HCT116 (cell line): ENCODE measurements around the gene ACTL10. TPM values are rescaled to one million over a fixed set of nuclear protein-coding genes. Genes with fewer than 3 reads are reported as not detected.
A peak's percentile ranks its signal among the peaks of the same experiment; 100 is the strongest.

Source experiments
- ATAC-seq: fragments of 200-7000 bp; cut with Tn5 transposase; 2 replicates; pipeline ENCODE4 v1.9.1; 2020; ENCODE audit warnings: mild to moderate bottlenecking, moderate library complexity
- BruUV-seq: library from RNA; stranded (reverse); fragments of 400-500 nt; replicated peaks from 2 replicates; lab custom pipeline; 2021; lab: Mats Ljungman, UMichigan
- CTCF ChIA-PET: fragments of 300-600 bp; sonication (Branson Sonifier 250); formaldehyde crosslinking; loops from one replicate; lab custom pipeline; 2021; ENCODE audit warnings: antibody characterized with exemption; lab: Charles Lee
- POLR2A ChIA-PET: fragments of 300-600, 350-600 bp; sonication (Branson Sonifier 250); formaldehyde crosslinking; loops from one replicate; lab custom pipeline; 2021; ENCODE audit warnings: antibody characterized with exemption; lab: Charles Lee
- RAD21 ChIA-PET, 2 experiments: fragments of 300-600 bp; sonication (Branson Sonifier 250); formaldehyde crosslinking; loops; one replicate each; lab custom pipeline; 2023; ENCODE audit warnings: low total read pairs in 2 of 2; ENCODE audit not compliant: uncharacterized antibody in 2 of 2, unreplicated experiment in 2 of 2, low non-redundant PET in 1 of 2; lab: Charles Lee
- DNase-seq: peaks from one replicate; pipeline ENCODE4 v3.0.0-alpha.2; 2010; ENCODE audit warnings: low read depth, low spot score
- H2AFZ ChIP-seq: fragments of 200-600 bp; shearing (Covaris generic), sonication (generic); 2 replicates; pipeline ENCODE4 v1.6.1; 2017; ENCODE audit warnings: low read depth, mixed run types, mixed read lengths, antibody characterized with exemption, low read length; ENCODE audit not compliant: poor library complexity, severe bottlenecking
- H3K27ac ChIP-seq: 2 replicates; pipeline ENCODE4 v1.5.1; 2012; ENCODE audit warnings: low read depth, low read length
- H3K27me3 ChIP-seq: fragments of 200-600 bp; sonication (generic); 2 replicates; pipeline ENCODE4 v1.6.1; 2016; ENCODE audit warnings: mixed run types, low read length, mixed read lengths; ENCODE audit not compliant: insufficient read depth
- H3K36me3 ChIP-seq, 2 experiments: fragments of 200-500 bp in 1 of 2; fragments of 200-600 bp in 1 of 2; sonication (Bioruptor generic) in 1 of 2; sonication (generic) in 1 of 2; 2 replicates each; pipeline versions ENCODE4 v1.5.1 to v1.6.1; 2014 to 2016; ENCODE audit warnings: low read length in 2 of 2, inconsistent platforms in 1 of 2, mixed read lengths in 1 of 2, mixed run types in 1 of 2; ENCODE audit not compliant: insufficient read depth in 2 of 2, control insufficient read depth in 1 of 2
- H3K4me1 ChIP-seq, 2 experiments: fragments of 200-600 bp in 1 of 2; sonication (generic) in 1 of 2; 2 replicates each; pipeline versions ENCODE4 v1.5.1 to v1.6.1; 2012 to 2017; ENCODE audit warnings: low read length in 2 of 2, inconsistent platforms in 1 of 2, mild to moderate bottlenecking in 1 of 2, mixed read lengths in 1 of 2, mixed run types in 1 of 2, moderate library complexity in 1 of 2; ENCODE audit not compliant: insufficient read depth in 2 of 2, control insufficient read depth in 1 of 2
- H3K4me2 ChIP-seq: fragments of 200-600 bp; sonication (generic); 2 replicates; pipeline ENCODE4 v1.6.1; 2017; ENCODE audit warnings: mixed run types, low read length, mixed read lengths
- H3K4me3 ChIP-seq, 2 experiments: fragments of 200-600 bp in 1 of 2; sonication (generic) in 1 of 2; replicated peaks in 1 of 2; 2 replicates each; pipeline ENCODE4 v1.5.1; 2011 to 2016; ENCODE audit warnings: low read length in 2 of 2, control low read depth in 1 of 2, low read depth in 1 of 2, mild to moderate bottlenecking in 1 of 2, mixed read lengths in 1 of 2, mixed run types in 1 of 2
- H3K79me2 ChIP-seq: fragments of 200-600 bp; sonication (generic); 2 replicates; pipeline ENCODE4 v1.6.1; 2017; ENCODE audit warnings: mild to moderate bottlenecking, mixed run types, low read length, moderate library complexity, mixed read lengths; ENCODE audit not compliant: insufficient read depth
- H3K9ac ChIP-seq: fragments of 200-600 bp; sonication (generic); 2 replicates; pipeline ENCODE4 v1.6.1; 2016; ENCODE audit warnings: low read length, mixed read lengths
- H3K9me2 ChIP-seq: fragments of 200-600 bp; sonication (generic), shearing (Covaris generic); 2 replicates; pipeline ENCODE4 v1.6.1; 2017; ENCODE audit warnings: mixed run types, mild to moderate bottlenecking, moderate library complexity; ENCODE audit not compliant: insufficient read depth
- H3K9me3 ChIP-seq, 2 experiments: fragments of 200-500 bp in 1 of 2; fragments of 200-600 bp in 1 of 2; sonication (Bioruptor generic) in 1 of 2; sonication (generic) in 1 of 2; 2 replicates each; pipeline ENCODE4 v1.6.1; 2014 to 2017; ENCODE audit warnings: low read length in 2 of 2, mixed read lengths in 2 of 2, inconsistent platforms in 1 of 2, low read depth in 1 of 2, mild to moderate bottlenecking in 1 of 2, mixed run types in 1 of 2, moderate library complexity in 1 of 2; ENCODE audit not compliant: control insufficient read depth in 1 of 2, insufficient read depth in 1 of 2
- H4K20me1 ChIP-seq: fragments of 200-600 bp; sonication (generic), shearing (Covaris generic); 2 replicates; pipeline ENCODE4 v1.6.1; 2017; ENCODE audit warnings: mixed run types, mild to moderate bottlenecking, moderate library complexity; ENCODE audit not compliant: insufficient read depth
- ATF3 ChIP-seq: IDR thresholded peaks from 2 replicates; pipeline ENCODE4 v1.6.1; 2012
- CBX3 ChIP-seq: IDR thresholded peaks from 2 replicates; pipeline ENCODE4 v1.6.1; 2012; ENCODE audit warnings: low read depth
- CEBPB ChIP-seq: IDR thresholded peaks from 2 replicates; pipeline ENCODE4 v1.6.1; 2012; ENCODE audit warnings: low read depth
- CTCF ChIP-seq, 3 experiments: fragments of 200-600 bp in 1 of 3; sonication (generic) in 1 of 3; IDR thresholded peaks in 2 of 3; conservative IDR thresholded peaks in 1 of 3; 2 replicates each; pipeline ENCODE4 v1.5.1; 2012 to 2017; ENCODE audit warnings: low read depth in 2 of 3, low read length in 2 of 3, antibody characterized with exemption in 1 of 3, borderline replicate concordance in 1 of 3, control low read depth in 1 of 3, mild to moderate bottlenecking in 1 of 3, mixed read lengths in 1 of 3, mixed run types in 1 of 3, moderate library complexity in 1 of 3; ENCODE audit not compliant: insufficient read depth in 1 of 3
- EGR1 ChIP-seq: IDR thresholded peaks from 2 replicates; pipeline ENCODE4 v1.6.1; 2012; ENCODE audit warnings: low read depth
- ELF1 ChIP-seq: IDR thresholded peaks from 2 replicates; pipeline ENCODE4 v1.6.1; 2012; ENCODE audit warnings: low read depth, borderline replicate concordance
- EZH2 ChIP-seq: fragments of 200-600 bp; sonication (generic); IDR thresholded peaks from 2 replicates; pipeline ENCODE4 v1.6.1; 2017; ENCODE audit warnings: antibody characterized with exemption, mixed run types
- FOSL1 ChIP-seq: IDR thresholded peaks from 2 replicates; pipeline ENCODE4 v1.6.1; 2012; ENCODE audit warnings: low read depth
- JUND ChIP-seq: IDR thresholded peaks from 2 replicates; pipeline ENCODE4 v1.6.1; 2012
- POLR2A ChIP-seq: IDR thresholded peaks from 2 replicates; pipeline ENCODE4 v1.7.0; 2011; ENCODE audit warnings: borderline replicate concordance; ENCODE audit not compliant: insufficient read depth, insufficient read length; ENCODE audit errors: extremely low read depth
- POLR2AphosphoS5 ChIP-seq: IDR thresholded peaks from 2 replicates; pipeline ENCODE4 v1.6.1; 2011; ENCODE audit warnings: mild to moderate bottlenecking, low read depth, low read length, moderate library complexity
- RAD21 ChIP-seq: IDR thresholded peaks from 2 replicates; pipeline ENCODE4 v1.6.1; 2012; ENCODE audit warnings: low read depth, mild to moderate bottlenecking
- SIN3A ChIP-seq: IDR thresholded peaks from 2 replicates; pipeline ENCODE4 v1.6.1; 2012; ENCODE audit warnings: low read depth
- SP1 ChIP-seq: IDR thresholded peaks from 2 replicates; pipeline ENCODE4 v1.6.1; 2012; ENCODE audit warnings: low read depth
- TCF7L2 ChIP-seq: IDR thresholded peaks from 2 replicates; pipeline ENCODE4 v1.7.0; 2011; ENCODE audit warnings: borderline replicate concordance, inconsistent platforms; ENCODE audit not compliant: insufficient read depth, insufficient read length; ENCODE audit errors: extremely low read depth
- YY1 ChIP-seq: IDR thresholded peaks from 2 replicates; pipeline ENCODE4 v1.6.1; 2011; ENCODE audit warnings: low read length, low read depth, moderate library complexity, mild to moderate bottlenecking; ENCODE audit not compliant: insufficient replicate concordance; ENCODE audit errors: extremely low read depth
- ZBTB33 ChIP-seq: IDR thresholded peaks from 2 replicates; pipeline ENCODE4 v1.6.1; 2011; ENCODE audit warnings: mild to moderate bottlenecking, low read length, moderate library complexity; ENCODE audit not compliant: insufficient replicate concordance; ENCODE audit errors: extremely low read depth
- ZFX ChIP-seq: fragments of 450-650 bp; IDR thresholded peaks from 2 replicates; pipeline ENCODE4 v1.6.1; 2017
- ZNF274 ChIP-seq: fragments of 200-500 bp; sonication (Bioruptor generic); IDR thresholded peaks from 2 replicates; pipeline ENCODE4 v1.6.1; 2014; ENCODE audit warnings: mild to moderate bottlenecking, low read depth, low read length, inconsistent platforms
- intact Hi-C: fragments of 100-400 bp; cut with micrococcal nuclease; formaldehyde crosslinking; loops from 2 replicates; pipeline ENCODE4 v1.10.0; 2022
- total RNA-seq: library from RNA; stranded (reverse); gene quantifications from one replicate; pipeline ENCODE4 v1.2.1, GENCODE V29; 2021; ENCODE audit not compliant: unreplicated experiment

The ACTL10 gene
- total RNA-seq, 1 experiment from 2014 or later, result 0.22 TPM

- TF ChIP-seq CTCF (IDR thresholded peaks at IDR 0.05 in 2 of 3, conservative IDR thresholded peaks at IDR 0.05 in 1 of 3; ENCODE audit: borderline replicate concordance in 1 of 3, insufficient read depth in 1 of 3, low read depth in 2 of 3, low read length in 2 of 3), result no peak
- TF ChIP-seq POLR2A, result no peak
- TF ChIP-seq, all 23 proteins: peak for 0
Observed at GRCh38 chr20:33686984-33687366, 20.2 kb downstream of the ACTL10 start (continued).

- H3K4me1 ChIP-seq, result peaks cover 13 to 35% of the 10 kb centered on the region in 2 experiments
- RAD21 ChIA-PET, result no interaction called here
- TF ChIP-seq ZFX (no peak), ZBTB33 (no peak), CTCF (IDR thresholded peaks at IDR 0.05 in 2 of 3, conservative IDR thresholded peaks at IDR 0.05 in 1 of 3; ENCODE audit: borderline replicate concordance in 1 of 3, insufficient read depth in 1 of 3, low read depth in 2 of 3, low read length in 2 of 3) (no peak), RAD21 (no peak), ELF1 (no peak), CEBPB (no peak), YY1 (no peak), JUND (no peak), EGR1 (no peak), POLR2AphosphoS5 (no peak), TCF7L2 (no peak), ATF3 (no peak), ZNF274 (no peak), POLR2A (no peak), SP1 (no peak), CBX3 (no peak), EZH2 (no peak), FOSL1 (no peak), SIN3A (no peak)
- intact Hi-C loops, result no loop called here
- H3K36me3 ChIP-seq, result no peaks in the 10 kb centered on the region
- CTCF ChIA-PET, result no interaction called here
- H2AFZ ChIP-seq, result peak overlapping the region; percentile 26
- no TSS peak for BruUV-seq
- no peak overlapping the region for H3K4me3 ChIP-seq
- no peaks in the 10 kb centered on the region for H3K9me2 ChIP-seq
- 0 out of 2 replicates have a peak overlapping the region, but pooled peaks have one; percentile 36 for H3K9ac ChIP-seq
- no peak overlapping the region for H3K4me2 ChIP-seq
- ATAC-seq, result no peak
- DNase-seq, result no peak
- no peaks in the 10 kb centered on the region for H4K20me1 ChIP-seq
- H3K9me3 ChIP-seq, result no peaks in the 10 kb centered on the region
- POLR2A ChIA-PET, result no interaction called here
- H3K27ac ChIP-seq, result no peak overlapping the region
- H3K27me3 ChIP-seq, result no peaks in the 10 kb centered on the region
- peaks cover 29% of the 10 kb centered on the region for H3K79me2 ChIP-seq
Observed at GRCh38 chr20:33687370-33687915, 20.7 kb downstream of the ACTL10 start.
